GM18870 (cell line): Measurements from ENCODE around the gene CMIP.
A peak's percentile ranks its signal among the peaks of the same experiment; 100 is the strongest.

Experiments used
- ATAC-seq: cut with Tn5 transposase; IDR thresholded peaks from one replicate; pipeline ENCODE4 v1.9.1; 2021; ENCODE audit warnings: moderate library complexity; ENCODE audit not compliant: unreplicated experiment

The CMIP gene

DNA sequence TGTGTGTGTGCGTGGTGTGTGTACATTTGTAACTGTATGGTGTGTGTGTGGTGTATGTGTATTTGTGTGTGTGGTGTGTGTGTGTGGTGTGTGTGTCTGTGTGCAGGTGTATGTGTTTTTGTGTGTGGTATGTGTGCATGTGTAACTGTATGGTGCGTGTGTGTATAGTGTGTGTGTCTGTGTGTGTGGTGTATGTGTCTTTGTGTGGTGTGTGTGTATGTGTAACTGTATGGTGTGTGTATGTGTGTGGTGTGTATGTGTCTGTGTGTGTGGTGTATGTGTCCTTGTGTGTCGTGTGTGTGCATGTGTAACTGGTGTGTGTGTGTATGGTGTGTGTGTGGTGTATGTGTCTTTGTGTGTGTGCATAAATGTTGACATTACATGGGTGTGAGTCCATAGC is 170.8 kb downstream of the CMIP start:
- no peak for ATAC-seq

DNA sequence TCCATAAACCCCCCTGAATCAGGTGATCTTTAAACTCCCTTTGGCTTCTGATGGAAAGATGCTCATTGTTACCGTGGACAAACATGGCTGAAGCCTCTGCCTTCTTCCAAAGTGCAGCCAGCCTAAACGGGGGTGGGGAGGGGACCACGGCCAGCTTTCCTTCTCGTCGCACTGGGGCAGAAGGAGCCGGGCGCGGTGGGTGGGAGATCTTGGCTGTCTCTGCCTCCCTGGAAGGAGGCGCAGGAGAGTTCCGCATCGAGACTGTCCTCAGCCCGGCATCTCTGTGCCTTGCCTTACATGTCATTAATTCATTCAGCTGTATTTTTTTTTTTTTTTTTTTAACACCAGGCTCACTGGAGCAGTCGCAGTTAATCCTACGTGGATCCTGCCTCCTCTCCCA is 171.2 kb downstream of the CMIP start:
- no peak for ATAC-seq

DNA sequence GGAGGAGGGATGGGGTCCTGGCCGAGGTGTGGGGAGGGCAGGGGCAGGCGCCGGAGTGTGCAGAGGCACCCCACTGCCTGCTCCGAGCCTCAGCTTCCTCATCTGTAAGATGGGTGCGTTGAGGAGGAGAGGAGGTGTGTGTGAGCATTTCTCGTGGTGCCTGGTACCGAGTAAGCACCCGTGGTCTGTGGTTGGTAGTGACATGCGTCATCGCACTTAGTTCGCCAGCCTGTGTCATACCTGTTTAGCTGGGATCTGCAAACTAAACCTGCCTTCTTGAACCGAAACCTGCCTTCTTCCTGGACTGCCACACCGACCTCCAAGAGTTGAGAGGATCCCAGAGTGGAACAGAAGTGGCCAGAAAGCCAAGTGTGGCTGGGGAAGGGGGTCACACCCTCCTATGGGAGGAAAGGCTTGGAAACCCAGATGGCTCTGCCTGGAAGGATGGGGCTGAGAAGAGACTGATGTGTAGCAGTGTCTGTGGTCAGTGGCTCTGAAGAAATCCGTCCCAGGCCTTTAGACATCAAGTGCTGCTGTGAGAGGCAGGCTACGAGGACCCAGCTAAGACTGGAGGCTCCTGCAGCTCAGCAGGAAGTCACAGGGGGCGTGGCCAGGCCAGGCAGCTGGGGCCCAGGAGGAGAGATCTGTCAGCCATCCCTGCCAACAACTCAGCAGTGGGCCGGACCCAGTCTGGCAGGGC is 171.9 kb downstream of the CMIP start:
- ATAC-seq, result peak; percentile 76

DNA sequence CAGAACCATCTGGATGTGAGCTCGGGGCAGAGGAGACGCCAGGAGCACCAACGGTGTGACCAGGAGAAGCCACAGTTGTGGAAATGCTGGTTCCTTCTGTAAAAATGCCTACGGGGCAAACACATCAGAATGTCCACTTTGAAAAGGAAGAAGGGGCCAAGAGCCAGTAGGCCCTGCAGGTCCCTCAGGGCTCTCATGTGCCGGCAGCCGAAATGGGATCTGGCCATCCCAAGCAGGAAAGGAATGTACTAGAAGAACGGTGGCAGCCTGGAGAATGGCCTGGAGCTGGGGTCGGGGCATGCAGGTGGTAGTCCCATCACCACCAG is 172.4 kb downstream of the CMIP start:
- no peak for ATAC-seq

DNA sequence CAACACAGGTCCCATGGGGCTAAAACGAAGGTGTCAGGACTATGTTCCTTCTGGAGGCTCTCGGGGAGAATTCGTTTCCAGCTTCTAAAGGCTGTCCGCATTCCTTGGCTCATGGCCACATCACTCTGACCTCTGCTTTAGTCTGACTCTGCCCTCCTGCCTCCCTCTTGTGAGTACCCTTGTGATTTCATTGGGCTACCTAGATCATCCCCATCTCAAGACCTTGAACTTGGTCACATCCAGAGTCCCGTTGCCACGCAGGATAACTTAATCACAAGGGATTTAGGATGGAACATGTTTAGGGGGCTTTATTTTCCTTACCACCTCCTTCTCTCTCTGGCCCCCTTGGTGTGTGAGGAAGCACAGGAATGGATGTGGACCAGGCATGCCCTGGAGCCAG is 173.6 kb downstream of the CMIP start:
- ATAC-seq, result no peak

DNA sequence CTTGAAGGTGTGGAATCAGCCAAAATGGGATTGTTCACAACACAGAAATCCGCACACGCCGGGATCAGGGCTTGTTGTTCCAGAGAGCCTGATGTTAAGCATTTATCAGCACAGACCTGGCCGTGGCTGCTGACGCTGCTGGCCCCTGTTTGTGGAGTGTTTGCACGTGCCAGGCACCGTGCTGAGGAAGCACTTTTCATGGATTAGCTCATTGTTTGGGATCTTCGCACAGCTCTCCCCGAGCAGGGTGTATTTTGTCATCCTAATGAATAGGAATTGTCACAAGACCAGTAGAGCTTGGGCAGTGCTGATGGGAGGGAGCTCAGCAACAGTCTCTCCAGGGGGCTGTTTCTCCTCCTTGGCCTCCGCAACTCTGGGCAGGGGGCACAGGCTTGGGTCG is 174.1 kb downstream of the CMIP start:
- no peak for ATAC-seq

DNA sequence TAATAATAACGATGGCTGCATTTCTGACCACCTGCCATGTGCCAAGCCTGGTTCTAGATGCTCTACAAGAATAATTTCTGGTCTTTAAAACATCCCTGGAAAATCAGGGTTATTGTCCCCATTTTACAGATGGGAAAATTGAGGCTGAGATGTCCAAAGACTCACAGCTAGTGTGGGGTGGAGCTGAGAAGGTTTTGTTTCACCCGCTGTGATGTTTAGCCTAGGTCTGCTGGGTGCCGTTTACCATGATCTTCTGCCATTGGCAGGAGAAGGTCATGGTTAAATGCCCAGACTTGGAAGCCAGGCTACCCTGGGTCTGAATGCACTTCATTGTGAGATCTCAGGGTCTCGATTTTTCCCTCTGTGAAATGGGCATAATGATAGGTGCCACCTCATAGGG is 175.4 kb downstream of the CMIP start:
- ATAC-seq, result no peak

DNA sequence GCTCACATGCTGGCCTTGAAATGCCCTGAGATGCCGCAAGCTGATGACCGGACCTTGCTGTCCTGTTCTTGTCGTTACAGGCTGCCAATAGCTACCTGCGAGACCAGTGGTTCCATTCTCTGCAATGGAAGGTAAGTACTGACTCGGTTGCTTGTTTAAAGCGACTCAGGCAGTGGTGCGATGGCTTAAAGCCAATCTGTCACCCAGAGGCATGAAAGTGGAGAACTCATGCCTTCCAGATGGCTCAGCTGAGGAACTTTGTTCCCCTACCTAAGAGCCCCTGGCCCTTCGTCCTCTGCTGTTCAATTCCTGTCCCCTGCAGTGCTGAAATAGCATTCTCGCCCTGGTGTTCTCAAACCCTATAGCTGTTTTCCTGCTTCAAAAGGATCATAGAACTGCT is 176.2 kb downstream of the CMIP start:
- no peak for ATAC-seq

DNA sequence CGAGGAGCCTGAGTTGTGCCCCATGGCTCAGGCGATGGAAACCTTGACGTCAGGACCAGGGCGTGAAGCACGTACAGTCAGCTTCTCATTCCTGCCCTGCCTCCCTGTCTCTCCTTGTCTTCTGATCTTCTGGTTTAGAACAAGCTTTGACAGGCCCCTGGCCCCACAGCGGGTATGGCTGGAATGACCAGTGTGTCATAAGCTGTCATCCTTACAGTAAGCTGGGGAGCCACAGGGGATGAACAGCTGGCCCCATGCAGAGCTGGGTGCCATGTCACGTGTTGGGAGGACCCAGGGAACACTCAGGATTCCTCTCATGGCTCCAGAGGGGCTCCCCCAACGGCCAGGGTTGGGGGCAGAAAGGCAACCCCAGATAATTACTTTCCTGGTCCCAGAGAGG is 176.9 kb downstream of the CMIP start:
- ATAC-seq, result no peak

DNA sequence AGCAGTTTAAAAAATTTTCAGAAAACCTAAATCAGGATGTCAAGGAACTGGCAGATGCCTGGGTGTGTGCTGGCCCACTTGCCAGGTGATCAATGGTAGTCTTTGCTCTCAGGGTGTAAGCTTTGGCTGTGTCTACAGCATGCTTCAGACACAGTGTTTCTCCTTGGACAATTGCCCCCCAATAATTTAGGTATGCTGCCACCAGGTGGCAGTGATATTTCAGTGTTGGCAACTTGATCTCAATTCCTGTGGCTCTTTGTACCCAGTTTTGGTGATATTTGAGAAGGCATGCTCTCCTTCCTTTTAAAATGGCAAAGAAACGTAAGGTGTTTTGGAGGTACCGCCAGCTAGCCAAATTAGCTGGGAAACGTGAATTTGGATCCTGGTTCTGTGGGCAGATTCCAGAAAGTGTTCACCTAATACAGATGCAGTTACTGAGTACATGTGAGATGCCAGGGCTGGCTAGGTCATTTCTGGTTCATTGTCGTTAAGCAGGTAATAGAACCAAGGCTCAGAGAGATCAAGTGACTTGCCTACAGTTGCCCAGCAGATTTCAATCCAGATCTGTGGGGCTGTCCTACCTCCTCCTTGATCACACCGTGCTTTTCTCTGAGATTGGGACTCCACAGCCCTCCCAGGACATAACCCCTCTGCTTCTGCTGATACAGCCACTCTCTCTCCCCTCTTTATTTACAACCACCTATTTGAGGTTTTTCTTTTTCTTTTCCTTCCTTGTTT is 178.9 kb downstream of the CMIP start:
- ATAC-seq, result no peak

DNA sequence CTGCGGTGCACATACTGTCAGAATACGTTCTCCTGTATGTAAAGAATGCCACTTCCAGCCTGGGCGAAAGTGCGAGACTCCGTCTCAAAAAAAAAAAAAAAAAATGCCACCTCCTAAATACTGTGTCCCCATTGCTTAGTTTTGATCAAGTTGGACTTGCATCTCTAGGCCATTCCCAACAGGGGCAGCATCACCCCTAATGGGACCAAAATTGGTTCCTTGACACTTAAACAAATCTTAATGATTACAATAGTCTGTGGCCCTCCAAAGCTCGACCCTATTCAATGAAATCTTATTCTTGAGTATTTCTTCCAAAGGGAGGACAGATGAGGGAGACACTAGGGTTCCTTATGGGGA is 179.8 kb downstream of the CMIP start:
- ATAC-seq, result no peak

DNA sequence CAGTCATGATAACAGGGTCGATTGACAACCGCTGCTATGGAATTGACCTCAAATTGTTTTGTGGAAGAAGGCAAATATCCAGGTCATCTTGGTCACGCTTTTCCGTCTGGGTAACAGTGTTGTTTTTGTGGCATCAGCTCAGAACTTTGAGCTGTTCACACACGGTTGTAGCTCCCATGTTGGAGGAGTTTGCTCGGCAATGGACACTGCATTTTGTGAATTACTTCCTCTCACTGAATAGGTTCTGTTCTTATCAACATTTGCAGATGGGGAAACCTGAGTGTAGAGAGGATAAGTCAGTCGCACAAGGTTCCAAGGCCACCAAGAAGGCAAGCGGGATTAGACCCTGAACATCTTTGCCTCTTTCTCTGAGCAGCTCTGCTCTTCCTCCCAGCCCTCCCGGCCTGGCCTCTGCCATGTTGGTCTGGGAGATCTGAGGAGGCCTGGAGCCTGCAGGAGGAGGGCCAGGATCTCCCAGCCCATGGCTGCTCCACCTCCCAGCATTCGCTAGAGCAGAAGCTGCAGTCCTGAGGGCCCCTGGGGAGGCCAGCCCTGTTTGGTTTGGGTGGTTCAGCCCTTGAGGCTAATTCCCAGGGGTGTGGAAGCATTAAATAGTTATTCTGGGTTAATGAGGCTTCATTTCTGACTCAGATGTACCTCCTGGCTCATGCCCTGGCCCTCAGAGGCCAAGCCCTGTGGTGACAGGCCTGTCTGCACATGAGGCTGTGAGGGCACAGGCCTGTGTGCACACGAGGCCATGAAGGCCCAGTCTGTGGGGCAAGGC is 180.3 kb downstream of the CMIP start:
- ATAC-seq, result no peak

DNA sequence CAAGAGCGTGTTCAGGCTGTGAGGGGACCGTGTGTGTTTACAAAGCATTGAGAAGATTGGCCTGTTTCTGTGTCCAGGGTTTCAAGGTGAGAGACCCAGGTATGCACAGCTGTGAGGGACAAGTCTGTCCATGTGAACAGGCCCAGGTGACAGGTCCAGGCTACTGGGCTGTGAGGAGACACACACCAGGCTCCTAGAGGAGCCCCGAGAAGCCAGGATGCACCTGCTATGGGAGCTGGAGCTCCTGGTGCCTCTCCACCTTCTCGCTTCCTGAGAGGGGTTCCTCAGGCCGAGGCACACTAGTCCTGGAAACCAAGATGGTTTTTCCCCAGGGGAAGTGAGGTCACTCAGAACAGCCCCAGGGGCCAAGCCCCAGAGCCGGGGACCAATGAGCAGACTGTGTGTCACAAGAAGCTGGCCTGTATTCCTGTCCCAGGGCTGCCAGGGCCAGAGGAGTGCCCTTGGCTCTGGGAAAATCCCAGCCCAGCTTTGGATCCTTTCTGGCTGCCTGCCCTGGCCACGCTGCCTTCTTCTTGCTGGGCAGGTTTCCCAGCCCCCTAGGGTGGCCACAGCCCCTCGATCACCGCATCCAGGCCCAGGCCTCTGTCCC is 181.0 kb downstream of the CMIP start:
- no peak for ATAC-seq

DNA sequence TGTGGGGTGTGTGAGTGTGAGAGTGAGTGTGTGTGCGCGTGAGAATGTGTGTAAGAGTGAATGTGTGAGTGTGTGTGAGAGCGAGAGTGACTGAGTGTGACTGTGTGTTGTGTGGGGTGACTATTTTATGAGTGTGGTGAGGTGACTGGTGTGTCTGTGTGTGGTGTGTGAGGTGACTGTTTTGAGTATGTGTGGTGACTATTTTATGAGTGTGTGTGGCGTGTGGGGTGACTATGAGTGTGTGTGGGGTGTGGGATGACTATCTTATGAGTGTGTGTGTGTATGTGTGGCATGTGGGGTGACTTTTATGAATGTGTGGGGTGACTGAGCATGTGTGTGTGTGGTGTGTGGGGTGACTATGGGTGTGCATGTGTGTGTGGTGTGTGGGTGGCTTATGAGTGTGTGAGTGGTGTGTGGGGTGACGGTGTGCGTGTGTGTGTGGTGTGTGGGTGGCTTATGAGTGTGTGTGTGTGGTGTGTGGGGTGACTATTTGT is 181.6 kb downstream of the CMIP start:
- ATAC-seq, result no peak

DNA sequence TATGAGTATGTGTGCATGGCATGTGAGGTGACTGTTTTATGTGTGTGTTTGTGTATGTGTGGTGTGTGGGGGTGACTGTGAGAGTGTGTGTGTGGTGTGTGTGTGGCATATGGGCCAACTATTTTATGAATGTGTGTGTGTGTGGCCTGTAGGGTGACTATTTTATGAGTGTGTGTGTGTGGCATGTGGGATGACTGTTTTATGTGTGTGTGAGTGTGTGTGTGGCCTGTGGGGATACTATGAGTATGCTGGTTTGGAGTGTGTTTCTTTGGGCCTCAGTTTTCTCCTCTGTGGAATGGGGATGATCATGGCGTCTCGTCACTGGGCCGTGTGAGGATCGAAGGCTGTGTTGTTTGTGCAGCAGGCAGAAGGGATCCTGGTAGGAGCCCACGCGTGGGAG is 182.4 kb downstream of the CMIP start:
- no peak for ATAC-seq

DNA sequence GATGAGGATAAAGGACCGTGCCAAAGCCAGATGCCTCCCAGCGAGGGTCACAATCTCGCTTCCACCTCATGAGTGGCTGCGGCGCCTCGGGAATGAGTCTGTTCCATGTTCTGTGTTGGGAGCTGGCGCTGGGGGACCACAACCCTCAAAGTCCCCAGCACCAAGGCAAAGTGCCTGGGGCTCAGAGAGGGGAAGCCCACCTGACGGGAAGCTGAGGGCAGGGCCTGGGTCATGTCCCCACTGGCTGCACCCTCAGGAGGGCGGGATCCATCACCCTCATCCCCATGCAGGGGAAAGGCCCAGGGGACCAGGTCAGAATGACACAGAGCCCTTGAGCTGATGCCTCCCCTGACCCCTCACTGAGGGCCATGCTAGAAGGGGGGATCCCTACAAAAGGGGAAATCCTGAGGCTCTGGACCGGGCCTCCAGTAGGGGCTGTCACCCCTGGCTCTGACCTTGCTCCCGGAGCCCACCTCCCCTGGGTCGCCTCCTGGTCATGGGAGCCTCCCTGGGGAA is 183.2 kb downstream of the CMIP start:
- no peak for ATAC-seq

DNA sequence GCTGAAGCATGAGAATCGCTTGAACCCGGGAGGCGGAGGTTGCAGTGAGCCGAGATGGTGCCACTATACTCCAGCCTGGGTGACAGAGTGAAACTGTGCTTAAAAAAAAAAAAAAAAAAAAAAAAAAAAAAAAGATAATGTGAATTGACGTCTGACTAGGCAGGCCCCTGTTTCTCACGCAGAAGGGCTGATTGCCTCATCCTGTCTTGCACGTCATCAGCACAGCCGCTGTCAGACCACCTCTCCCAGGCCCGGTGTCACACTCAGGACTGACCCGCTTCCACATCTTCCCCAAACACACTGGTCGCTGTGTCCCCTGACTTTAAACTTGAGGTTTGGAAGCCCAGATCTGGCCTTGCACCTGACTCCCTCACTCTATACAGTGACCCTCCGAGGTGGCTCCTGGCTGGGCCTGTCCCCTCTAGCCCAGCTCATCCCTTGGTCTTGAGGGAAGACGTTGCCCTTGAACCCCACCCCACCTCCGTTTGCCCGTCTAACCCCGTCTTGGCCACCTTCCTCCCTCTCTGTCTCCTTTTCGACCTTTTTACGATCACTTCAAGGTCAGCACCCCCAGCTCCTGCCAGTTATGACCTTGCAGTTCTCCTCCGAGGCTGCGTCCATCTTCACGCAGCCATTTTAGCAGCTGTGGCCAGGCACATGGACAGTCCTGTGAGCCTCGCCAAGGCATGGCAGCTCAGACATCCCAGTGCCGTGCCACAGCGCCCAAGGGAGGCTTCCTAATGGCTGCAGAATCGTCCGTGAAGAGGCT is 184.6 kb downstream of the CMIP start:
- ATAC-seq, result no peak

DNA sequence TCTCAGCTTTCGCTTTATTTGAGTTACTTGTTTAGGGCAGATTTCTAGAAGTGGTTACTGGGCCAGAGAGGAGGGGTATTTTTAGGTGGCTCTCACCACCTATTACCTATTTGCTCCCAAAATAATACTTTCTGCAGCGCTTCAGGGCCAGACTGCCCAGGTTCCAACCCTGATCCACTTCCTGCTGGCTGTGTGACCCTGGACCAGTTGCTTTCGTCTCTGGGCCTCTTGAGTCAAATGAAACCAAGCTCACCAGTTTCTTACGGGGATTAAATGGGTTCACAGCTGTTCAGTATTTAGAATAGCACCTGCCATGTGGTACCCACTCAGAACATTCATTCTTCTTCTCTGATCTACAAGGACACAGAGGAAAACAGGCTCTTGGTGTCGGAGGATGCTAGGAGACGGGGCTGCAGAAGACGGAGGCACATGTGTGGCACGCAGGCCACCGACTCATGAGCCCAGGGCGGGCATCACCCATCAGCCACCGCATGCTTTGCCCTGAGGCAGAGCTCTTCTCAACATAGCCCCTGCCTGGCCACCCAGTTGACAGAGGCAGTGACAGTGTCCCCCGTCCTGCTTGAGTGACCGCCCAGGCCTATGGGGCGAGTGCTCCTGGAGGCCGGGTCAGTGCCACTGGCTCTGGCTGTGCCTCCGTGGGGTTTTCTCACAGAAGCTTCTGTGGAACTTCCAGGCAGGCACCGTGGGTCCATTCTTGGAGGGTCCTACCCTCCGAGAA is 185.5 kb downstream of the CMIP start:
- no peak for ATAC-seq

DNA sequence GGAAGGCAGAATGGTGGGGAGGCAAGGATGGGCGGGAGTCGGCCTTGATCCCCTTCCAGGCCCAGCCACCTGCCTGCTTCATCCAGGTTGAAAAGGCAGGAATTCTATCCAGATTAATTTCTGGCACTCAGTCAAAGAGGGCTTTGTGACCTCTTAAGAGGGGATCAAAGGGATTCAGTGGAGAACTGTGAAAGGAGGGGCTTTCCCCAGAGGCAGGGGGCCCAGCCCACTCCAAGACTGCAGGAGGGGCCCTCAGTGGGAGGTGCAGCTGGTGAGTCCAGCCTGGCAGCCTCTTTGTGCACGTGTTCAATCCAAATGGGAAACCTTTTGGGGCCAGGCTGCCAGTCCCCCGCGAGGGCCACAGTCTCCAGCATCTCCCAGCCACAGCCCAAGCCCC is 186.0 kb downstream of the CMIP start:
- ATAC-seq, result no peak
